Hair follicle dermal papilla cell (primary cell): ENCODE measurements around the gene SLC8A3. TPM values are rescaled to one million over a fixed set of nuclear protein-coding genes. Genes with fewer than 3 reads are reported as not detected.

Source experiments
- total RNA-seq: library from RNA; depleted of rRNA; stranded (reverse); fragments of >200 nt; gene quantifications from 2 replicates; pipeline ENCODE4 v1.2.3, GENCODE V29; 2012

The SLC8A3 gene, protein sequence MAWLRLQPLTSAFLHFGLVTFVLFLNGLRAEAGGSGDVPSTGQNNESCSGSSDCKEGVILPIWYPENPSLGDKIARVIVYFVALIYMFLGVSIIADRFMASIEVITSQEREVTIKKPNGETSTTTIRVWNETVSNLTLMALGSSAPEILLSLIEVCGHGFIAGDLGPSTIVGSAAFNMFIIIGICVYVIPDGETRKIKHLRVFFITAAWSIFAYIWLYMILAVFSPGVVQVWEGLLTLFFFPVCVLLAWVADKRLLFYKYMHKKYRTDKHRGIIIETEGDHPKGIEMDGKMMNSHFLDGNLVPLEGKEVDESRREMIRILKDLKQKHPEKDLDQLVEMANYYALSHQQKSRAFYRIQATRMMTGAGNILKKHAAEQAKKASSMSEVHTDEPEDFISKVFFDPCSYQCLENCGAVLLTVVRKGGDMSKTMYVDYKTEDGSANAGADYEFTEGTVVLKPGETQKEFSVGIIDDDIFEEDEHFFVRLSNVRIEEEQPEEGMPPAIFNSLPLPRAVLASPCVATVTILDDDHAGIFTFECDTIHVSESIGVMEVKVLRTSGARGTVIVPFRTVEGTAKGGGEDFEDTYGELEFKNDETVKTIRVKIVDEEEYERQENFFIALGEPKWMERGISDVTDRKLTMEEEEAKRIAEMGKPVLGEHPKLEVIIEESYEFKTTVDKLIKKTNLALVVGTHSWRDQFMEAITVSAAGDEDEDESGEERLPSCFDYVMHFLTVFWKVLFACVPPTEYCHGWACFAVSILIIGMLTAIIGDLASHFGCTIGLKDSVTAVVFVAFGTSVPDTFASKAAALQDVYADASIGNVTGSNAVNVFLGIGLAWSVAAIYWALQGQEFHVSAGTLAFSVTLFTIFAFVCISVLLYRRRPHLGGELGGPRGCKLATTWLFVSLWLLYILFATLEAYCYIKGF
- not detected in 2 replicates for total RNA-seq

DNA sequence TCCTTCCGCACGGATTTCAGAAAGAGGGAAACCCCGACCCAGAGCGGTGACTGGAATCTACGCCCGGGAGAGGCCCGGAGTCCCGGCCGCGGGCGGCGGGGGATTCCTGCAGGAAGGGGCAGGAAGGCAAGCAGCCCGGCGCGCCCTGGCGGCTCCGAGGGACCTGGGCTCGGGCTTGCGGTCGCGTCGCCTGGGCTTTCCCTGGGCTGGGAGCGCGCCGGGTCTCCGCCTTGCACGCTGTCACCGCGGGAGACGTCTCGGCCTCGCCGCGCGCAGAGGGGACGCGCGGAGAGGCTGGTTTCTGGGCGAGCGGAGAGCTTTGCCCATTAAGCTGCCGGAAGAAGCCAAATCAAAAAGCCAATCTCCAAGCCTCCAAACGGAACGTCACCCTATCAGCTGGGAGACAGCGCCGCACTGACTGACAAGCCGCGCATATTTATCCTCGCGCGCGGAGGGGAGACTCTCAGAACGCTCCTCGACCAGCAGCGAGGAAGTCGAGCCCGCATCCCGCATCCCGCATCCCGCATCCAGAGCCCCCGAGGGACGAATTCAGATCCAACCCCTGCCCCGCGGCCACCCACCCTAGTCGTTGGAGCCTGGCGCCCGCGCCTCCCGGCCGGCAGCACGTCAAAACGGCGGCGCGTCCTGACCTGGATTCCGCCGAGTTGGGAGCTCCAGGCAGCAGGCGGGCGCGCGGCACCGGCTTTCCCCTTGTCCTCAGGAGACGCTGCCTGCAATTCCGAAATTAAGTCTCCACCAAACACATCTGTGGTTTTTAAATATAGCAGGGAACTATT is at the start of gene SLC8A3:
SLC8A3 (minus strand) TSS at position 293 of the 797 bp plus-strand sequence. CDS start 20,529 bp downstream, outside the sequence.

Other genes starting within 250 kb of the SLC8A3 start
- gene COX16, start 170.7 kb upstream of the SLC8A3 start, total RNA-seq, result 17.4 and 17.7 TPM in 2 replicates
- gene SYNJ2BP, start 228.1 kb upstream of the SLC8A3 start, total RNA-seq, result 20.1 and 21.5 TPM in 2 replicates